ENCODE measurements around the gene PDE10A. TPM values are rescaled to one million over a fixed set of nuclear protein-coding genes. Genes with fewer than 3 reads are reported as not detected.

PDE10A gene
- total RNA-seq: 1 to 10 TPM in 5 of 6 donors, under 1 TPM in 1; 0.89 to 4.9 (median 1.4) TPM

DNA sequence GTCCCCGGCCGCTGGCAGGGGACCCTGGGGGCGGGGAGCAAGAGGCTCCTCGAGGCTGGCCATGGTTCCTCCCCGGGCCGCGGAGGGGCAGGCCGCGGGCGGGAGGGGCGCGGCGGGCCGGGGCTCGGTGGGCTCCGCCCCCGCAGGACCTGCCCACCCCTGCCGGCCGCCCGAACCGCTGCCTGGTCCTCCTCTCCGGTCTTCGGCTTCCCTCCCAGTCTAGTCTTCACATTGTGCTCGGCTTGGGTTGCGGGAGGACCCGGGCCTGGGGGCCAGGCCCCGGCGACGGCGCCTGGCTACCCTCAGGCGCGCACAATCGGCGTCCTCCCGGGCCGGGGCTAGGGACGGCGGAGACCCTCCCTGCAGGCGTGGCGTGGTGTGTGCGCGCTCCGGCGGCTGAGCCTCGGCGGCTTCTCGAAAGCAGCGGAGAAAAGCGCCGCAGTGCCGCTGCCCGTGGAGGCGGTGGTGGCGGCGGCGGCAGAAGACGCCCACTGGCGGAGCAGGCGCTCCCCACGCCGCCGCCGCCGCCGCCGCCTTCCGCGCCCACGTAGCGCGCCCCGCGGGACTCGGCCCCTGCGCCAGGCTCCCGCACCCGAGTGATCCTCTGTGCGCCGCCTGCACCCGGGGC lies at the start of gene PDE10A:
Gene PDE10A, minus strand, starts transcription at position 493 of the 628 bp plus-strand sequence. Its CDS starts 430 bp downstream, at position 63.
- TF ChIP-seq, protein P1, sequence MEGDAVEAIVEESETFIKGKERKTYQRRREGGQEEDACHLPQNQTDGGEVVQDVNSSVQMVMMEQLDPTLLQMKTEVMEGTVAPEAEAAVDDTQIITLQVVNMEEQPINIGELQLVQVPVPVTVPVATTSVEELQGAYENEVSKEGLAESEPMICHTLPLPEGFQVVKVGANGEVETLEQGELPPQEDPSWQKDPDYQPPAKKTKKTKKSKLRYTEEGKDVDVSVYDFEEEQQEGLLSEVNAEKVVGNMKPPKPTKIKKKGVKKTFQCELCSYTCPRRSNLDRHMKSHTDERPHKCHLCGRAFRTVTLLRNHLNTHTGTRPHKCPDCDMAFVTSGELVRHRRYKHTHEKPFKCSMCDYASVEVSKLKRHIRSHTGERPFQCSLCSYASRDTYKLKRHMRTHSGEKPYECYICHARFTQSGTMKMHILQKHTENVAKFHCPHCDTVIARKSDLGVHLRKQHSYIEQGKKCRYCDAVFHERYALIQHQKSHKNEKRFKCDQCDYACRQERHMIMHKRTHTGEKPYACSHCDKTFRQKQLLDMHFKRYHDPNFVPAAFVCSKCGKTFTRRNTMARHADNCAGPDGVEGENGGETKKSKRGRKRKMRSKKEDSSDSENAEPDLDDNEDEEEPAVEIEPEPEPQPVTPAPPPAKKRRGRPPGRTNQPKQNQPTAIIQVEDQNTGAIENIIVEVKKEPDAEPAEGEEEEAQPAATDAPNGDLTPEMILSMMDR (IDR thresholded peaks at IDR 0.05): peak in 1 of 6 experiments; percentile 14
- no peak for TF ChIP-seq POLR2A (IDR thresholded peaks at IDR 0.05)
- peak in 1 of 2 donors; percentile 86 for DNase-seq
- peak within 1 kb of the TSS; percentile 44 to 61 (median 54) for H3K4me3 ChIP-seq
- H3K9me3 ChIP-seq: no peaks in the 10 kb centered on the region
- WGBS, 2 donors: 1% methylated on average over 23 of the region's 80 CpGs; no CpG with 5 or more reads in 1 of the 2 donors
- peak in 1 of 2 donors; percentile 86 for ATAC-seq (ENCODE audit: low FRiP score in 2 of 2)
- H3K36me3 ChIP-seq: no peaks in the 10 kb centered on the region
- H3K4me1 ChIP-seq: peaks cover 17 to 53% (median 32%) of the 10 kb centered on the region in 4 donors
- peaks cover 0 to 42% (median 16%) of the 10 kb centered on the region in 4 donors for H3K27me3 ChIP-seq
- H3K27ac ChIP-seq: peak within 1 kb of the TSS in 2 of 4 donors; percentile 18 to 72

DNA sequence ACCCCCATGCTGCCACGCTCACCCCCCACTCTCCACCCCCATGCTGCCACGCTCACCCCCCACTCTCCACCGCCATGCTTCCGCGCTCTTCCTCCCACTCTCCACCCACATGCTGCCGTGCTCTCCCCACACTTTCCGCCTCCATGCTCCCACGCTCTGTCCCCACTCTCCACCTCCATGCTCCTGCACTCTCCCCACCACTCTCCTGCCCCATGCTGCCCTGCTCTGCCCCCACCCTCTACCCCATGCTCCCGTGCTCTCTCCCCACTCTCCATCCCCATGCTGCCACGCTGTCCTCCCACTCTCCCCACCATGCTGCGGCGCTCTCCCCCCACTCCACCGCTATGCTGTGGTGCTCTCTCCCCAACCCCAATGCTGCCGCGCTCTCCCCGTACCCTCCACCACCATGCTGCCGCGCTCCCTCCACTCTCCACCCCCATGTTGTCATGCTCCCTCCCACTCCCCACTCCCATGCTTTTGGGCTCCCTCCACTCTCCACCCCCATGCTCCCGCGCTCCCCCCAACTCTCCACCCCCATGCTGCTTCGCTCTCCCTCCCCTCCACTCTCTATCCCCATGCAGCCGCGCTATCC lies 46.0 kb upstream of the PDE10A start:
- H3K4me1 ChIP-seq: peaks cover 0 to under 1% (median 0%) of the 10 kb centered on the region in 4 donors
- ATAC-seq (ENCODE audit: low FRiP score in 2 of 2): no peak
- H3K27ac ChIP-seq: no peak overlapping the region
- no peaks in the 10 kb centered on the region for H3K9me3 ChIP-seq
- H3K27me3 ChIP-seq: no peaks in the 10 kb centered on the region
- TF ChIP-seq, protein P1 (IDR thresholded peaks at IDR 0.05): no peak
- TF ChIP-seq POLR2A (IDR thresholded peaks at IDR 0.05) (no peak), POLR2AphosphoS5 (IDR thresholded peaks at IDR 0.05) (no peak), EP300 (IDR thresholded peaks at IDR 0.05) (no peak)
- no peak overlapping the region for H3K4me3 ChIP-seq
- H3K36me3 ChIP-seq: no peaks in the 10 kb centered on the region
- 88 to 93% methylated on average over 18 to 21 of the region's 23 CpGs for WGBS, 2 donors
- DNase-seq: peak in 1 of 2 donors; percentile 32

DNA sequence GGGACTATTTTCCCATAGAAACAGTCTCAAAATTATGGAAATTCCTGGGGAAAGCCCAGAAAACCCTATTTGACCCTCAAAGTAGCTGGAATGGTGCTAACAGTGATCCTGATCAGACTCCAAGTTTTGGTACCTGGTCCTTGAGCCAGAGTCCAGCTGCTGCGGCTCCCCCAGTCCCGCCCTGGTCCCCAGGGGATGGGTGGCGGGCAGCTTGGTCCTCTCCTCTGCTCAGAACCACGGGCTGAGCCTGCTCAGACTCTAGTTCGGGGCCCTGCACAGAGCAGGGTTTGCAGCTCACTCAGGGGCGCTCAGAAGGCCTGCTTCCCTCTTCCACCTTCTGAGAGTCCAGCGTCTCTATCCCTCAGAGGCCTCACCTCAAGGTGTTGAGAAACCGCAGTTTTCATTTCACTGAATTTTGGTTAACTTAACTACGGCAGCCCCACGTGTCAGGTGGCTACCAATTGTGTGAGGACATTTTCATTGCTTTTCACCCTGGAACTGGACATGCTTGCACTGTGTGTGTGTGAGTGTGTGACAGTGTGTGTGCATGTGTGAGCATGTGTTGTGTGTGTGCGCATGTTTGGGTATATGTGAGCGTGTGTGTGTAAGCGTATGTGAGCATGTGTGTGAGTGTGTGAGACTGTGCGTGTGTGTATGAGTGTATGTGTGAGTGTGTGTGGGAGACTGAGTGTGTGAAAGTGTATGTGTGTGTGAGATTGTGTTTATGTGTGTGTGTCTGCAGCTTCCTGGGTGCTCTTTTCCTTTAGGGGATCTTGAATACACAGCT lies 44.2 kb upstream of the PDE10A start:
- WGBS, 2 donors: 92 to 97% methylated on average over 9 to 14 of the region's 14 CpGs
- Histone ChIP-seq H3K36me3 (no peaks in the 10 kb centered on the region), H3K4me1 (peaks cover 0 to 5% (median 0%) of the 10 kb centered on the region in 4 donors), H3K27me3 (no peaks in the 10 kb centered on the region), H3K9me3 (no peaks in the 10 kb centered on the region), H3K27ac (no peak overlapping the region), H3K4me3 (no peak overlapping the region)
- ATAC-seq (ENCODE audit: low FRiP score in 2 of 2) (peak in 1 of 2 donors; percentile 7), DNase-seq (peak in 1 of 2 donors; percentile 47)
- TF ChIP-seq POLR2AphosphoS5 (IDR thresholded peaks at IDR 0.05) (no peak), POLR2A (IDR thresholded peaks at IDR 0.05) (no peak), EP300 (IDR thresholded peaks at IDR 0.05) (no peak)
- TF ChIP-seq, protein P1 (IDR thresholded peaks at IDR 0.05): no peak

DNA sequence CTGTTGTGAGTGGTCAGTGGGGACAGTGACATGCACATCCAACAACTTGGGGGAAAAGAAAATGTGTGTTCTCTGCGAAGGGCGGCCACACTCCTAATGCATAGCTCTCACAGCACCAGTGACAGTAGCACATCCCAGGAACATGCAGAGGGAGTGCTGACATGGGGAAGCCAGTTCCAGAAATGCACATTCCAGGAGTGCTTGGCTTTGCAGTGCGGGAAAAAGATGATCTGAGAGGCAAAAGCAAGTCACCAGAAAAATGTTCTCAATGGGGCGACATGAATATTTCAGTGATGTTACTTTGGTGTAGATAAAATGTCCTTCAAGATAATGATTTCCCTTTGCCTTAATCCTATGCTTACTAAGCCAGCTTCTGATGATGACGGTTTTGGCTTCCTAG lies 42.9 kb upstream of the PDE10A start:
- Histone ChIP-seq H3K27me3 (no peaks in the 10 kb centered on the region), H3K4me1 (peaks cover 0 to 5% (median 0%) of the 10 kb centered on the region in 4 donors), H3K36me3 (no peaks in the 10 kb centered on the region), H3K4me3 (no peak overlapping the region), H3K9me3 (no peaks in the 10 kb centered on the region), H3K27ac (no peak overlapping the region)
- 75 to 85% methylated on average over 5 of the region's 5 CpGs for WGBS, 2 donors
- DNase-seq: no peak
- no peak for TF ChIP-seq POLR2A (IDR thresholded peaks at IDR 0.05)
- TF ChIP-seq, protein P1 (IDR thresholded peaks at IDR 0.05): no peak
- TF ChIP-seq EP300 (IDR thresholded peaks at IDR 0.05): no peak
- no peak for TF ChIP-seq POLR2AphosphoS5 (IDR thresholded peaks at IDR 0.05)
- ATAC-seq (ENCODE audit: low FRiP score in 2 of 2): no peak
